22Rv1 (cell line): Measurements from ENCODE around the gene TMEFF1.

Experiments
- CTCF ChIP-seq: fragments of 450-650 bp; IDR thresholded peaks from 2 replicates; pipeline ENCODE4 v1.5.1; 2017; ENCODE audit warnings: mild to moderate bottlenecking
- ZFX ChIP-seq: fragments of 450-650 bp; IDR thresholded peaks from 2 replicates; pipeline ENCODE4 v1.6.1; 2017; ENCODE audit warnings: antibody characterized with exemption, borderline replicate concordance

DNA sequence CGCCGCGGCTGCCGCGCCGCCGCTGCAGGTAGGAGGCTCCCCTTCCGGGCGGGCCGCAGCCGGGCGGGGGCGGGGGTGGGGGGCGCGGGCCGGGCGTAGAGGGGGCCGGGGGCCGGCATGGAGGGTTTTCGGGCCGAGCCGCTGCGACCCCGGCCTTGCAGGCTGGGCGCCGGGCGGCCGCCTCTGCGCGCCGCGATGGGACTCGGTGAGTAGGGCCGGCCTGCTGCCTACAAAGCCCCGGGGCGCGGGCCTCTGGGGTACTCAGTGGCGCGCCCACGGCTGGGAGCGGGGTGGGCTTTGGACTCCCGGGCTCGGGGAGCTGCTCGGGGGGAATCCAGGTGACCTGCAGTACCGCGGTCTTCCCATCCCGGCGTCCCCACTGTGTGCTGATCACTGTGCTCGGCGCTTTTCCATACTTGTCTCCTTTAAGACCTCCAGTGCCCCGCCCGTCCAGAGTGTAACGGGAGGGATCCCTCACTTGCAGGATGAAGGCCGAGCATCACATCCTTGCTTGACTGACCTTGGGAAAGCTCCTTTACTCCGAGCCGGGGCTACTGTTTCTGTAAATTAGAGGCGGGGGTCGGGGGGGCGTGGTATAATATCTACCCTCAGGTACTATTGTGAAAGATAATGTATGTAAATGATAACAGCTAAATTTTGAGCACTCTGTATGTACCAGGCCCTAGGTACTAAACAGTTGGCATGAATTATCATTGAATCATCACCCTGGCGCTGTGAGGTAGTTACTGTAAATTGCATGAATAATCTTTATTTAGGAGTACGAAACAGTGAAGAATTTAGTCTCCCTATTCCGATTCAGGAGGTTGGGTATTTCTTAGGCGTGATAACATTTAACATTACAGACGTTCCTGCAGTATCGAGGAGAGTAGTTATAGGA, 45.3 kb upstream of the TMEFF1 start:
- TF ChIP-seq CTCF (0 out of 2 replicates have a peak, but pooled peaks have one; percentile 14), ZFX (no peak)
